Esophagus muscularis mucosa (tissue), 3 donors: ENCODE results near the gene FMN1.

Source experiments
- POLR2A ChIP-seq: fragments of 450-650 bp; IDR thresholded peaks from one replicate; pipeline ENCODE4 v1.6.1; 2017; ENCODE audit warnings: antibody characterized with exemption, moderate library complexity, mild to moderate bottlenecking, low read depth
- POLR2AphosphoS5 ChIP-seq, 2 donors: sonication (generic); formaldehyde crosslinking; IDR thresholded peaks; one replicate each; pipeline ENCODE4 v1.6.1; 2017; ENCODE audit warnings: antibody characterized with exemption in 2 of 2
- TF ChIP-seq, protein P1 (sequence below), 3 experiments: fragments of 200-600 bp in 2 of 3; fragments of 450-650 bp in 1 of 3; sonication (generic) in 2 of 3; IDR thresholded peaks; one replicate each; pipeline ENCODE4 v1.5.1; 2017 to 2019; ENCODE audit warnings: antibody characterized with exemption in 3 of 3, mild to moderate bottlenecking in 2 of 3, moderate library complexity in 1 of 3

DNA sequence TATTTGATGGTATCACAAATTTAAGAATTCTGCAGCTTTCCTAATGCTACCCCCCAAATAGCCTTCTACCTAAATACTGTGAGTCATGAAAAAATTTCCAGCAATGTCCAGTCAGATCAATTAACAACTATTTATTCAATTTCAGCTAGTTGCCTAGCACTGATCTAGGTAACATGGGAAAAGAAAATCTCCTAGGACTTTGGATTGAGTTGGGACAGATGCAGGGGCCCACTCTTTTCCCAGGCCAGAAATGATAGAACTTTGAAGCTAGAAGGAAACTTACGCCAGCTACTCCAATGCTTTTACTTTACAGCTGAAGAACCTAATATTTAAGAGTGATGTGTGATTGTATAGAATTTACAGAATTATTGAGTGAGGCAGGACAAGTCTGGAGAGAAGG is 196.3 kb downstream of the FMN1 start:
- TF ChIP-seq POLR2AphosphoS5 (IDR thresholded peaks at IDR 0.05) (no peak), POLR2A (no peak)
- TF ChIP-seq, protein P1, sequence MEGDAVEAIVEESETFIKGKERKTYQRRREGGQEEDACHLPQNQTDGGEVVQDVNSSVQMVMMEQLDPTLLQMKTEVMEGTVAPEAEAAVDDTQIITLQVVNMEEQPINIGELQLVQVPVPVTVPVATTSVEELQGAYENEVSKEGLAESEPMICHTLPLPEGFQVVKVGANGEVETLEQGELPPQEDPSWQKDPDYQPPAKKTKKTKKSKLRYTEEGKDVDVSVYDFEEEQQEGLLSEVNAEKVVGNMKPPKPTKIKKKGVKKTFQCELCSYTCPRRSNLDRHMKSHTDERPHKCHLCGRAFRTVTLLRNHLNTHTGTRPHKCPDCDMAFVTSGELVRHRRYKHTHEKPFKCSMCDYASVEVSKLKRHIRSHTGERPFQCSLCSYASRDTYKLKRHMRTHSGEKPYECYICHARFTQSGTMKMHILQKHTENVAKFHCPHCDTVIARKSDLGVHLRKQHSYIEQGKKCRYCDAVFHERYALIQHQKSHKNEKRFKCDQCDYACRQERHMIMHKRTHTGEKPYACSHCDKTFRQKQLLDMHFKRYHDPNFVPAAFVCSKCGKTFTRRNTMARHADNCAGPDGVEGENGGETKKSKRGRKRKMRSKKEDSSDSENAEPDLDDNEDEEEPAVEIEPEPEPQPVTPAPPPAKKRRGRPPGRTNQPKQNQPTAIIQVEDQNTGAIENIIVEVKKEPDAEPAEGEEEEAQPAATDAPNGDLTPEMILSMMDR (IDR thresholded peaks at IDR 0.05), result no peak
